Naive B cell (primary cell): ENCODE data around the gene IL36G. TPM values are rescaled to one million over a fixed set of nuclear protein-coding genes. Genes with fewer than 3 reads are reported as not detected.

ENCODE experiments used
- polyA plus RNA-seq, 6 donors: library from polyadenylated mRNA; unstranded; fragments of 300-500 nt; fragmentation: Illumina TruSeq; gene quantifications; one replicate each; pipeline ENCODE4 v1.2.3, GENCODE V29; 2021; ENCODE audit warnings: low read depth in 6 of 6

IL36G gene
- polyA plus RNA-seq, 6 donors from 2014 or later: not detected

Other genes starting within 250 kb of the IL36G start
- under 1 TPM in 1 of 6 donors, not detected in 5; 0.16 TPM for gene CKAP2L, start 213.4 kb upstream of the IL36G start, polyA plus RNA-seq
- not detected for gene IL1A, start 193.5 kb upstream of the IL36G start, polyA plus RNA-seq
- under 1 TPM in 2 of 6 donors, not detected in 4; 0.35 to 0.37 TPM for gene IL1B, start 141.2 kb upstream of the IL36G start, polyA plus RNA-seq
- gene IL37, start 66.8 kb upstream of the IL36G start, polyA plus RNA-seq: not detected
- gene IL36A, start 27.5 kb downstream of the IL36G start, polyA plus RNA-seq: not detected
- gene IL36B, start 74.9 kb downstream of the IL36G start, polyA plus RNA-seq: not detected
- not detected for gene IL36RN, start 81.2 kb downstream of the IL36G start, polyA plus RNA-seq
- not detected for gene IL1F10, start 90.0 kb downstream of the IL36G start, polyA plus RNA-seq
- gene IL1RN, start 149.6 kb downstream of the IL36G start, polyA plus RNA-seq: under 1 TPM in 2 of 6 donors, not detected in 4; 0.14 to 0.29 TPM
- 10 to 100 TPM; 16.2 to 47.5 (median 29.1) TPM for gene PSD4, start 196.0 kb downstream of the IL36G start, polyA plus RNA-seq